AG09309 (cell line): Measurements from ENCODE around the gene FDPS.

Experiments used
- DNase-seq: peaks from one replicate; pipeline ENCODE4 v3.0.0-alpha.2; 2010; ENCODE audit warnings: low read depth
- H3K4me3 ChIP-seq: 2 replicates; pipeline ENCODE4 v1.5.1; 2011; ENCODE audit warnings: mild to moderate bottlenecking, low read depth, low read length, moderate library complexity; ENCODE audit not compliant: control insufficient read depth
- CTCF ChIP-seq: IDR thresholded peaks from 2 replicates; pipeline ENCODE4 v1.5.1; 2011; ENCODE audit warnings: mild to moderate bottlenecking, low read depth, low read length, inconsistent platforms; ENCODE audit not compliant: insufficient read depth, control insufficient read depth; ENCODE audit errors: missing control alignments

Gene FDPS

GRCh38 chr1:155322953-155323728 lies 14.5 kb downstream of the FDPS start:
- peak overlapping the region; percentile 98 for H3K4me3 ChIP-seq
- peak; percentile 92 for TF ChIP-seq CTCF
- peak; percentile 80 for DNase-seq

GRCh38 chr1:155323729-155324036 lies 15.0 kb downstream of the FDPS start:
- no peak for TF ChIP-seq CTCF
- H3K4me3 ChIP-seq, result peak overlapping the region; percentile 98
- DNase-seq, result peak; percentile 71

- TF ChIP-seq CTCF, result no peak
- DNase-seq, result peak; percentile 83
- peak overlapping the region; percentile 98 for H3K4me3 ChIP-seq
Observed at GRCh38 chr1:155324037-155324716, 15.5 kb downstream of the FDPS start.

- H3K4me3 ChIP-seq, result peak overlapping the region; percentile 98
- peak; percentile 60 for TF ChIP-seq CTCF
- no peak for DNase-seq
Observed at GRCh38 chr1:155324717-155325602, 16.3 kb downstream of the FDPS start.

- no peak for DNase-seq
- no peak for TF ChIP-seq CTCF
- peak overlapping the region; percentile 98 for H3K4me3 ChIP-seq
Observed at GRCh38 chr1:155325603-155325893, 16.9 kb downstream of the FDPS start.

GRCh38 chr1:155326020-155326526 lies 17.4 kb downstream of the FDPS start:
- H3K4me3 ChIP-seq, result no peak overlapping the region
- DNase-seq, result no peak
- no peak for TF ChIP-seq CTCF
